T-helper 22 cell (primary cell): ENCODE data around the gene PDGFB.
"Not testable (repeated sequence)": the region's sequence is repeated elsewhere in the genome, so short reads cannot be mapped to it uniquely, and the experiment has no call there.

Experiments
- DNase-seq: peaks from one replicate; pipeline ENCODE4 v3.0.0-alpha.2; 2020; ENCODE audit warnings: low read depth

The PDGFB gene

GRCh38 chr22:39226353-39226752 is 18.4 kb downstream of the PDGFB start:
- no peak for DNase-seq

GRCh38 chr22:39225591-39225990 is 19.2 kb downstream of the PDGFB start:
- no peak for DNase-seq

- no peak for DNase-seq
Measured at GRCh38 chr22:39224550-39224949, 20.2 kb downstream of the PDGFB start.

DNA sequence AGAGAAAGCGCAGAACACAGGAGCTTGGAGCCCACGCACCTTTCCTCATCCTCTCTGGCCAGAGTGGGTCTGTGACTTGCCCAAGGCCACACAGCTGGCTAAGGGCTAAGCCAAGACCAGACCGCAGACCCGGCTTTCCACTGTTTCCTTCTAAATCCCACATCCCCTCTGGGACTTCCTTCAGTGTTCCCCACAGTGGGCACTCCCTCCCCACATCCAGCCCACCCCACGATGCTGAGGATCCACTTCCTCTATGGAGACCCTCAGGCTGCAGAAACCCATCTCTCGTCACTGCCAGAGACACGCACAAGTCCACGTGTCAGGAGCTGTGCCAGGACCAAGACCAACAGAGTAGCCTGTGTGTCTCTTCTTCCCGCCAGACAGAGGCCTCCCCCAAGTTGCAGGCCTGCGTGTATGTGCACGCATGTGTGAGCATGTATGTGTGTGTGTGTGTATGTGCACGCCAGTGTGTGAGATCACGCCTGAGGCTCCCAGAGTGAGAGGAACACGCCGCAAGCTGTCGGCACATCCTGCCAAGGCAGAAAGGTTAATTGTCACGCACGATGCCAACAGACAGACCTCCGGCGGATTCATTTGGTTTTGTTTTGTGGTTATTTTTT is 21.6 kb downstream of the PDGFB start:
- DNase-seq: no peak

- DNase-seq: no peak
Measured at GRCh38 chr22:39221999-39222686, 22.6 kb downstream of the PDGFB start.

- no peak for DNase-seq
Measured at GRCh38 chr22:39220890-39221850, 23.6 kb downstream of the PDGFB start.

DNA sequence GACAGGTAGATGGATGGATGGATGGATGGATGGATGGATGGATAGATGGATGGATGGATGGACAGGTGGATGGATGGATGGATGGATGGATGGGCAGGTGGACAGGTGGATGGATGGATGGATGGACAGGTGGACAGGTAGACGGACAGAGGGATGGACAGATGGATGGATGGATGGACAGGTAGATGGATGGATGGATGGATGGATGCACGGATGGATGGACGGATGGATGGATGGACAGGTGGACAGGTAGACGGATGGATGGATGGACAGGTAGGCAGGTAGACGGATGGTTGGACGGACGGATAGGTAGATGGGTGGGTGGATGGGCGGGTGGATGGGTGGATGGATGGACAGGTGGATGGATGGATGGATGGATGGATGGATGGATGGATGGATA is 24.3 kb downstream of the PDGFB start:
- no peak for DNase-seq

DNA sequence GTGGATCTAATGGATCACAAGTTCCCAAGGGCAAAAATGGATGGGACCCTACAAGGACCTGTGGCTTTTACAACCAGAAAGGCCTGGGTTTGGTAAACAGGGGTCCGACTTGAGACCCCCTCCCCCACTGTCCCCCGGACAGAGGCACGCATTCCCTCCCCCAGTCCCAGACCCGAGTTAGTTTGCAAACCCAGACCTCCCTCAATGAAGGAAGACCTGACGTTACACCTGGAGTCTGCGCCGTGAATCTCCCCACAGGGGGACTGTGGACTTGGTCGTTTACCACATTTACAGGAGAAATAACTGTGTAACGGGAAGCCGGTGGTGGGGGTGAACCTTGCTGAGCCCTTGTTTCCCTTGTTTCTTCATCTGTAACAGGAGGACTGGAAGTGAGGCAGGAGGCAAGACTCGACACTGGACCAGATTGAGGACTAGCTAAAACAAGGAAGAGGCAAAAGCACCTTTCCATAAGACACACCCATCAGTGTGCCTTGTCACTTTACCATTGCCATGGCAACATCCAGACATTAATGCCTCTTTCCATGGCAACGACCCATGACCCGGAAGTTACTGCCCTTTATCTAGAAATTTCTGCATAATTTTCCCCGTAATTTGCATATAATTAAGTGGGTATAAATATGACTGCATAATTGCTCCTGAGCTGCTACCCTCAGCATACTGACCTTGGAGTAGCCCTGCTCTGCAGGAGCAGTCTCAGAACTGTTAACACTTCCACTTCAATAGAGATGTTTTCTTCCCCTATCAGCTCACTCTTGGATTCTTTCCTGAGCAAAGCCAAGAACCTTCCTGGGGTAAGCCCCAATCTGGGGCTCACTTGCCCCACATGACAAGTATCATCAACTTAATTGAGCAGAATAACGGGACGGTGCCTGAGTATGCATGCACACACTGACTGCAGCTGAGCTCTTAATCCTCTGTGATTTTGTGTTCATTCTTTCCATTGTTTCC is 25.4 kb downstream of the PDGFB start:
- DNase-seq: no peak

GRCh38 chr22:39218432-39218831 is 26.4 kb downstream of the PDGFB start:
- not testable (repeated sequence) for DNase-seq

DNA sequence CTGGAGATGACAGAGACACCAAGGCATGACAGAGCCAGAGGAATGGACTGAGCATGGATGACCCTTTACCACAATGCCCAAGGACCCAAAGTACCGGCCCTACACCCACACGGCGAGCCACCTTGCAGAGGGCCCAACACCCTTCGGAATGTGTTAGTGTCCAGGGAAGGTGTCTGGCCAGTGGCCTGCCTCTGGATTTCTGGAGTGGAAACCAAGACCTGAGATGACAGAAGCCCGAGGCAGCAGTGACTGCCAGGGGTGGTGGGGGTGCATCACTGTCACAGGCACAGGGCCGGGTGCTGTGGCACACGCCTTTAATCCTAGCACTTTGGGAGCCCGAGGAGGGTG is 28.7 kb downstream of the PDGFB start:
- no peak for DNase-seq

GRCh38 chr22:39215426-39216142 is 29.2 kb downstream of the PDGFB start:
- no peak for DNase-seq

GRCh38 chr22:39215070-39215396 is 29.7 kb downstream of the PDGFB start:
- no peak for DNase-seq

- DNase-seq: no peak
Measured at GRCh38 chr22:39214383-39215069, 30.3 kb downstream of the PDGFB start.

DNA sequence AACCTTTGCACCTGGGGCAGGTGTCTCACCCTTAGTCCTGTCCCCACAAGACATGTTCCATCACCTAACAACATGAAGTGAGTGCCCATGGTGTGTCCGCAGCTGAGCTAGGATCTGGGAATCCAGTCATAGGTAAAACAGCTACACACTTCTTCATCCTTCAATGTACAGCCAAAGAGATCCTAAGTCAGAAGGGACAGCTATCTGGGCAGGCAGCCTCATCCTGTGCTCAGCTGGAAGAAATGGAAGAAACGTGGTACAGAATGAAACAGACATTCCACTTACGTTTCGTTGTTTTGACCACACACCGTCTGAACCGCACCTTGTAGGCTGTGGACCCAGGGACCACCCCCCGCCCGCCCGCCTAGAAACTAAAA is 30.8 kb downstream of the PDGFB start:
- no peak for DNase-seq

DNA sequence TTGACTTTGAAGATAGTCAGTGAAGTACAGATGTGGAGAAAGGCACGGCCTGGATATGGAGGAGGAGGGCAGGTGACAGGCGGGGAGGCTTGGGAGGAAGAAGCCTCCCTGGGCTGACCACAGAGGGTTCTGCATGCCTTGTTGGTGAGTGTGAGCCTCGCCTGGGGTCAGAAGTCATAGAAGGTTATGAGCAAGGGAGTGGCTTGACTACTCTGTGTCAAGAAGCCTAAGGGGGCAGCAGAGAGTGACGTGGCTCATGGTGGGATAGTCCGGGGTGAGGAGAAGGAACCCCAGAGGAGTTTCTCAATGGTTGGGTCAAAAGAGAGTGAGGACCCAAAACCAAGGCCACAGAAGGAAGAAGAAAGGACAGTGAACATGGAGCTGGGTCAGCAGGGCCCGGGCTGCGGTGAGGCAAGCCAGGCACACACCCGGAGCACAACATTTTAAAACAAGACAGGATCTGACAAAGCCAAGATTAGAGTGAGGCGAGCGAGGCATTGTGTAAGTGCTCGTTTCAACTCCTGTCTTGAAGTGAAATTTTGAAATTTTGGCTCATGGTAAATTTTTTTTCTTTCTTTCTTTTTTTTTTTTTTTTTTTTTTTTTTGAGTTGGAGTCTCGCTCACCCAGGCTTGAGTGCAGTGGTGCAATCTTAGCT is 31.9 kb downstream of the PDGFB start:
- DNase-seq: no peak

GRCh38 chr22:39209756-39210155 is 35.0 kb downstream of the PDGFB start:
- DNase-seq: no peak

DNA sequence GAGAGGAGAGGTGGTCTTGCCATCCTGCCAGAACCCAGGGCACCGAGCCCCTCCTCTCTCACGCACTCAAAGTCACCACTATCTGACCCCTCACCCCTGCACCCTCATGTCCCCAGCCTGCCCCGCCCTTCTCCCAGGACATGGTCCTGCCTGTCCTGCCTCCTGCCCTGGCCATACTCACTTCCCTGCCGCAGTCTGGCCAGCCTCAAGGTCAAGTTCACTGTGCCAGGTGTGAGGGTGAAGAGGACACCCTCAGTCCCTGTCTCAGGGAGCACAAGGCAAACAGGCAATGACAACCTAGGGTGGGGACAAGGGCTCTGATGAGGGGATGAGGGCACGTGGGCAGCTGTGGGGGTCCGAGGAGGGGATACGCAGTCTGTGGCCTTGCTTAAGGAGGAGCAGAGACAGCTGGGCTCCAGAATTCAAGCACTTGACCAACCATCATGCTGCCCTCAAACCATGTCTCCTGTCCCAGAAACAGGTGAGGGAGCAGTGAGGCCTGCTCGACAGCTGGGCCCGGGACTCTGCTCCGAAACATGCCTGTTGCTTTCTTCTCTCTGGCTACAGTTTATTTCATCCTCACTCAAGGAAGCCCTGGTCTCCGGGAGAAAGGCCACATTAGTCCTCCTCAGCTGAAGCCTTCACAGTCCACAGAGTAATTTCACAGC is 36.6 kb downstream of the PDGFB start:
- DNase-seq: no peak

DNA sequence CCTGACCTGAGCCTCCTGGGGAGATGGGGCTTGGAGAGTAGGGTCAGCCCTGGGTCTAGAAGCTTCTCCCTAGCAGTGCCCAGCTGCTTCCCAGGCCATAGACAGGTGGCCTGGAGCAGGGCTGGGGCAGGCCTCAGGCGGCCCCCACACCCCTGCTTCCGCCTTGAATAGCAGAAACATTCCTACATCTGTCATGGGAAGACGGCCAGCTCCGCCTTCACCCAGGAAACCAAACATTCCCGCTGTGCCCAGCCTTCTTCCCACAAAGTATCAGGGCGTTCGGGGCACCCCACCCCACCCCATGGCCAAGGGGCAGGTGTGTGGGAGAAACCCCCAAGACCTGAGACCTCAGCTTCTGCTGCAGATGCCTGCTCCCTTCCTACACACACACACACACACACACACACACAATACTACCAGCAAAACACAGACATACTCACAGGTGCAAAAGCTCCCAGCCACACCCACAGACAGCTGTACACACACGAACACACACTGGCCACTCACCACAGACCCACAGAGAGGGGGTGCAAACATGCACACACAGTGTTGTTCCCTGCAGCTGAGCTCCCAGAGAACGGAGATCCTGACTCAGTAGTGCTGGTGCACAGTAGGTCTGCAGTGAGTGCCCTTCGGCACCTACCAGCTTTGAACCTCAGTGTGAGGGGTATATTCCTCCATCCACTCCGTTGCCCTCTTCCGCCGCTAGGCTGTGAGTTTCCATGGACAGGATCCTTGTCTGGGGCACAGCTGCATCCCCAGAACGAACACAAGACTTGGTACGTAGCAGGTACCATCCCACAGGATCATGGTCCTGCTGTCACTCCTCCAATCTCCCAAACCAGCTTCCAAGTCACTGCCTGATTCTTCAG is 37.4 kb downstream of the PDGFB start:
- no peak for DNase-seq

- DNase-seq: no peak
Measured at GRCh38 chr22:39206491-39206890, 38.3 kb downstream of the PDGFB start.
